B cell (primary cell): Measurements from ENCODE around the gene MRPL17. TPM values are rescaled to one million over a fixed set of nuclear protein-coding genes. Genes with fewer than 3 reads are reported as not detected.

ENCODE experiments used
- ATAC-seq: fragments of 200-7000 bp; cut with Tn5 transposase; one replicate; pipeline ENCODE4 v1.10.0; 2021; ENCODE audit warnings: low read depth, mild to moderate bottlenecking, moderate number of reproducible peaks, moderate library complexity
- CTCF ChIA-PET: fragments of 350-600 bp; sonication (Branson Sonifier 250); formaldehyde crosslinking; loops from one replicate; lab custom pipeline; 2021; ENCODE audit warnings: antibody characterized with exemption, inconsistent platforms; lab: Charles Lee
- POLR2A ChIA-PET: fragments of 350-600 bp; sonication (Branson Sonifier 250); formaldehyde crosslinking; loops from one replicate; lab custom pipeline; 2021; ENCODE audit warnings: antibody characterized with exemption; lab: Charles Lee
- DNase-seq: peaks from one replicate; pipeline ENCODE4 v3.0.0; 2013
- H2AFZ ChIP-seq: 2 replicates; pipeline ENCODE4 v1.6.1; 2012; ENCODE audit warnings: mild to moderate bottlenecking, low read depth, low read length; ENCODE audit not compliant: insufficient read depth, poor library complexity, severe bottlenecking
- H3K27ac ChIP-seq, 2 donors: 1 replicate in 1 of 2; 2 replicates in 1 of 2; pipeline ENCODE4 v1.5.1; 2012 to 2013; ENCODE audit warnings: low read length in 2 of 2, mild to moderate bottlenecking in 2 of 2, moderate library complexity in 1 of 2
- H3K27me3 ChIP-seq, 4 experiments: fragments of 200-600 bp in 1 of 4; sonication (generic) in 1 of 4; replicated peaks in 1 of 4; 1 replicate in 2 of 4; 2 replicates in 2 of 4; pipeline versions ENCODE4 v1.6.1 to v1.7.0; 2013 to 2016; ENCODE audit warnings: low read length in 3 of 4, mild to moderate bottlenecking in 2 of 4, mixed read lengths in 1 of 4, moderate library complexity in 1 of 4; ENCODE audit not compliant: insufficient read depth in 4 of 4, control insufficient read depth in 3 of 4; ENCODE audit errors: control extremely low read depth in 1 of 4
- H3K36me3 ChIP-seq, 2 experiments: replicated peaks in 1 of 2; 1 replicate in 1 of 2; 2 replicates in 1 of 2; pipeline versions ENCODE4 v1.6.1 to v1.7.1; 2013; ENCODE audit warnings: low read length in 1 of 2; ENCODE audit not compliant: insufficient read depth in 2 of 2, control insufficient read depth in 1 of 2; ENCODE audit errors: control extremely low read depth in 1 of 2, extremely low read depth in 1 of 2
- H3K4me1 ChIP-seq, 2 donors: fragments of 200-600 bp in 1 of 2; sonication (generic) in 1 of 2; 1 replicate in 1 of 2; 2 replicates in 1 of 2; pipeline versions ENCODE4 v1.5.1 to v1.6.1; 2013 to 2017; ENCODE audit warnings: low read length in 2 of 2; ENCODE audit not compliant: control insufficient read depth in 2 of 2, insufficient read depth in 2 of 2
- H3K4me2 ChIP-seq: replicated peaks from 2 replicates; pipeline ENCODE3; 2012; ENCODE audit warnings: mild to moderate bottlenecking, low read depth, low read length; ENCODE audit not compliant: poor library complexity, severe bottlenecking
- H3K4me3 ChIP-seq, 5 experiments: fragments of 200-600 bp in 1 of 5; sonication (generic) in 1 of 5; 1 replicate in 3 of 5; 2 replicates in 2 of 5; pipeline versions ENCODE4 v1.5.1 to v1.7.0; 2011 to 2016; ENCODE audit warnings: low read length in 4 of 5, mild to moderate bottlenecking in 4 of 5, low read depth in 2 of 5, control low read depth in 1 of 5, moderate library complexity in 1 of 5; ENCODE audit not compliant: insufficient read depth in 1 of 5; ENCODE audit errors: control extremely low read depth in 1 of 5, extremely low read depth in 1 of 5
- H3K79me2 ChIP-seq: fragments of 200-600 bp; sonication (generic); one replicate; pipeline ENCODE4 v1.6.0; 2016; ENCODE audit warnings: low read length; ENCODE audit not compliant: control insufficient read depth, insufficient read depth
- H3K9ac ChIP-seq: fragments of 200-600 bp; sonication (generic); 2 replicates; pipeline ENCODE4 v1.6.1; 2017; ENCODE audit warnings: mild to moderate bottlenecking, low read length, moderate library complexity
- H3K9me3 ChIP-seq, 3 donors: one replicate each; pipeline versions ENCODE4 v1.6.1 to v1.7.1; 2013; ENCODE audit warnings: low read length in 2 of 3; ENCODE audit not compliant: control insufficient read depth in 2 of 3, insufficient read depth in 1 of 3; ENCODE audit errors: control extremely low read depth in 1 of 3
- H4K20me1 ChIP-seq: 2 replicates; pipeline ENCODE4 v1.6.0; 2012; ENCODE audit warnings: mild to moderate bottlenecking, low read length; ENCODE audit not compliant: insufficient read depth, control insufficient read depth, poor library complexity, severe bottlenecking
- H3K27ac Mint-ChIP-seq: one replicate; pipeline ENCODE4 v1.8.0; 2021; ENCODE audit warnings: mixed read lengths
- H3K27me3 Mint-ChIP-seq: one replicate; pipeline ENCODE4 v1.8.0; 2021; ENCODE audit warnings: mixed read lengths
- H3K4me1 Mint-ChIP-seq: one replicate; pipeline ENCODE4 v1.8.0; 2021; ENCODE audit warnings: mixed read lengths
- H3K4me3 Mint-ChIP-seq: one replicate; pipeline ENCODE4 v1.8.0; 2021; ENCODE audit warnings: mixed read lengths
- H3K9me3 Mint-ChIP-seq: one replicate; pipeline ENCODE4 v1.8.0; 2022; ENCODE audit warnings: mixed read lengths; ENCODE audit not compliant: insufficient read depth
- EZH2 ChIP-seq: IDR thresholded peaks from 2 replicates; pipeline ENCODE4 v1.6.1; 2012; ENCODE audit warnings: borderline replicate concordance, low read depth, mild to moderate bottlenecking, moderate library complexity, low read length; ENCODE audit not compliant: insufficient read depth, poor library complexity, severe bottlenecking
- WGBS: methylation state at CpG from one replicate; pipeline ENCODE4 v1.1.5; 2013; ENCODE audit warnings: missing lambda C conversion rate; ENCODE audit not compliant: insufficient coverage; 5-methylcytosine and 5-hydroxymethylcytosine counted together
- intact Hi-C: fragments of 100-400 bp; cut with micrococcal nuclease; formaldehyde crosslinking; loops from one replicate; pipeline ENCODE4 v1.10.0; 2022
- polyA plus RNA-seq: library from polyadenylated mRNA; depleted of rRNA; stranded (reverse); fragments of >200 nt; gene quantifications from 2 replicates; pipeline ENCODE4 v1.2.3, GENCODE V29; 2012
- total RNA-seq, 2 donors: library from RNA; stranded (reverse); fragments of 120-200 nt in 1 of 2; gene quantifications; 1 replicate in 1 of 2; 2 replicates in 1 of 2; pipeline versions ENCODE4 v1.2.3 to v1.2.4, GENCODE V29; 2013 to 2022
- TF ChIP-seq, protein P1 (sequence below): fragments of 200-600 bp; IDR thresholded peaks from one replicate; pipeline ENCODE4 v1.8.0; 2022; ENCODE audit warnings: antibody characterized with exemption, mild to moderate bottlenecking

MRPL17 gene
- total and polyA plus RNA-seq, 2 donors (not counting 1 experiment from before 2014, with no cell fraction given): 9.9 to 18.2 TPM

- TF ChIP-seq, protein P1, sequence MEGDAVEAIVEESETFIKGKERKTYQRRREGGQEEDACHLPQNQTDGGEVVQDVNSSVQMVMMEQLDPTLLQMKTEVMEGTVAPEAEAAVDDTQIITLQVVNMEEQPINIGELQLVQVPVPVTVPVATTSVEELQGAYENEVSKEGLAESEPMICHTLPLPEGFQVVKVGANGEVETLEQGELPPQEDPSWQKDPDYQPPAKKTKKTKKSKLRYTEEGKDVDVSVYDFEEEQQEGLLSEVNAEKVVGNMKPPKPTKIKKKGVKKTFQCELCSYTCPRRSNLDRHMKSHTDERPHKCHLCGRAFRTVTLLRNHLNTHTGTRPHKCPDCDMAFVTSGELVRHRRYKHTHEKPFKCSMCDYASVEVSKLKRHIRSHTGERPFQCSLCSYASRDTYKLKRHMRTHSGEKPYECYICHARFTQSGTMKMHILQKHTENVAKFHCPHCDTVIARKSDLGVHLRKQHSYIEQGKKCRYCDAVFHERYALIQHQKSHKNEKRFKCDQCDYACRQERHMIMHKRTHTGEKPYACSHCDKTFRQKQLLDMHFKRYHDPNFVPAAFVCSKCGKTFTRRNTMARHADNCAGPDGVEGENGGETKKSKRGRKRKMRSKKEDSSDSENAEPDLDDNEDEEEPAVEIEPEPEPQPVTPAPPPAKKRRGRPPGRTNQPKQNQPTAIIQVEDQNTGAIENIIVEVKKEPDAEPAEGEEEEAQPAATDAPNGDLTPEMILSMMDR: no peak
- no peak for TF ChIP-seq EZH2
- ChIA-PET POLR2A (no interaction called here), CTCF (interaction anchor here (0.8 to 2.0 kb wide), 6 partner anchors 9 to 302 kb away, joined by 3 to 6 read pairs (median 4); no protein-coding TSS in a partner anchor)
- Histone ChIP-seq H3K4me2 (no peak overlapping the region), H3K27ac (no peak overlapping the region), H3K36me3 (peaks cover 0 to 8% of the 10 kb centered on the region in 2 experiments), H3K9me3 (no peaks in the 10 kb centered on the region), H3K9ac (no peak overlapping the region), H3K27me3 (no peaks in the 10 kb centered on the region), H3K4me1 (peaks cover 12% of the 10 kb centered on the region in 2 donors), H3K79me2 (peaks cover 12% of the 10 kb centered on the region), H2AFZ (no peak overlapping the region), H4K20me1 (no peaks in the 10 kb centered on the region), H3K4me3 (no peak overlapping the region)
- peak overlapping the region; percentile 58 for H3K4me3 Mint-ChIP-seq
- H3K4me1 Mint-ChIP-seq: peaks cover 25% of the 10 kb centered on the region
- peak overlapping the region; percentile 28 for H3K27ac Mint-ChIP-seq
- H3K9me3 Mint-ChIP-seq: no peaks in the 10 kb centered on the region
- ATAC-seq (no peak), DNase-seq (no peak)
- intact Hi-C loops: loop anchor here (5.0 kb wide), 1 partner anchor 34 kb away; no protein-coding TSS in a partner anchor
- no CpG with 5 or more reads among the region's 1 CpG for WGBS
- no peaks in the 10 kb centered on the region for H3K27me3 Mint-ChIP-seq
Observed at GRCh38 chr11:6681505-6681904, 1.6 kb downstream of the MRPL17 start.

- Histone ChIP-seq H3K4me3 (no peak overlapping the region), H2AFZ (no peak overlapping the region), H3K4me2 (no peak overlapping the region), H3K27me3 (no peaks in the 10 kb centered on the region), H3K9me3 (no peaks in the 10 kb centered on the region), H3K36me3 (peaks cover 0 to 8% of the 10 kb centered on the region in 2 experiments), H3K4me1 (peaks cover 2% of the 10 kb centered on the region in 2 donors), H3K79me2 (peaks cover 1% of the 10 kb centered on the region), H4K20me1 (no peaks in the 10 kb centered on the region), H3K9ac (no peak overlapping the region), H3K27ac (no peak overlapping the region)
- no peak for DNase-seq
- H3K4me3 Mint-ChIP-seq: no peak overlapping the region
- peaks cover 7% of the 10 kb centered on the region for H3K4me1 Mint-ChIP-seq
- TF ChIP-seq, protein P1: no peak
- no peak for TF ChIP-seq EZH2
- H3K9me3 Mint-ChIP-seq: no peaks in the 10 kb centered on the region
- no peaks in the 10 kb centered on the region for H3K27me3 Mint-ChIP-seq
- ChIA-PET POLR2A (no interaction called here), CTCF (interaction anchor here (0.9 to 1.4 kb wide), 2 partner anchors 9 to 11 kb away, joined by 4 to 5 read pairs; no protein-coding TSS in a partner anchor)
- intact Hi-C loops: no loop called here
- H3K27ac Mint-ChIP-seq: no peak overlapping the region
- WGBS: no CpG with 5 or more reads among the region's 3 CpGs
- no peak for ATAC-seq
Observed at GRCh38 chr11:6677018-6677417, 6.1 kb downstream of the MRPL17 start.
